NCI-H2196 treated with DMSO at 0.1 percent for 48 hours (cell line): ENCODE results near the gene MET.
A peak's percentile ranks its signal among the peaks of the same experiment; 100 is the strongest.
"Not testable (repeated sequence)": the region's sequence is repeated elsewhere in the genome, so short reads cannot be mapped to it uniquely, and the experiment has no call there.

Experiments used
- DNase-seq: peaks from one replicate; lab custom pipeline; 2025; ENCODE audit not compliant: unreplicated experiment; lab: John Stamatoyannopoulos, UW

Gene MET

GRCh38 chr7:116671681-116672595 is at the start of gene MET:
Gene MET, plus strand, starts transcription at chr7:116672196. Its CDS starts 26,889 bp downstream, at chr7:116699085.
- peak; percentile 79 for DNase-seq

GRCh38 chr7:116626886-116627285 is 45.1 kb upstream of the MET start:
- DNase-seq, result no peak

GRCh38 chr7:116629051-116629463 is 42.9 kb upstream of the MET start:
- DNase-seq, result no peak

GRCh38 chr7:116630357-116630756 is 41.6 kb upstream of the MET start:
- no peak for DNase-seq

- DNase-seq, result no peak
These were observed 40.9 kb upstream of the MET start for GRCh38 chr7:116630932-116631671.

GRCh38 chr7:116631676-116632075 is 40.3 kb upstream of the MET start:
- no peak for DNase-seq

GRCh38 chr7:116632384-116632783 is 39.6 kb upstream of the MET start:
- no peak for DNase-seq

- no peak for DNase-seq
These were observed 38.6 kb upstream of the MET start for GRCh38 chr7:116633131-116633988.

GRCh38 chr7:116636997-116637396 is 35.0 kb upstream of the MET start:
- DNase-seq, result no peak

- DNase-seq, result not testable (repeated sequence)
These were observed 33.4 kb upstream of the MET start for GRCh38 chr7:116638592-116638991.

GRCh38 chr7:116641551-116642153 is 30.3 kb upstream of the MET start:
- DNase-seq, result no peak

- DNase-seq, result not testable (repeated sequence)
These were observed 28.8 kb upstream of the MET start for GRCh38 chr7:116643148-116643547.

- DNase-seq, result no peak
These were observed 27.4 kb upstream of the MET start for GRCh38 chr7:116644628-116645027.

- no peak for DNase-seq
These were observed 24.7 kb upstream of the MET start for GRCh38 chr7:116647290-116647689.

GRCh38 chr7:116647861-116648260 is 24.1 kb upstream of the MET start:
- DNase-seq, result no peak

GRCh38 chr7:116650436-116650835 is 21.6 kb upstream of the MET start:
- DNase-seq, result no peak

- DNase-seq, result no peak
These were observed 19.2 kb upstream of the MET start for GRCh38 chr7:116652793-116653192.

GRCh38 chr7:116653204-116653603 is 18.8 kb upstream of the MET start:
- DNase-seq, result no peak

GRCh38 chr7:116653646-116654045 is 18.4 kb upstream of the MET start:
- DNase-seq, result no peak

- DNase-seq, result not testable (repeated sequence)
These were observed 12.7 kb upstream of the MET start for GRCh38 chr7:116659248-116659647.

GRCh38 chr7:116661865-116662264 is 10.1 kb upstream of the MET start:
- DNase-seq, result no peak
